Common myeloid progenitor, CD34-positive (primary cell): ENCODE data around the gene PROZ.

ENCODE experiments used
- CTCF ChIA-PET: fragments of 350-600 bp; sonication (Branson Sonifier 250); formaldehyde crosslinking; loops from one replicate; lab custom pipeline; 2021; ENCODE audit warnings: antibody characterized with exemption; lab: Charles Lee
- POLR2A ChIA-PET: fragments of 350-600 bp; sonication (Branson Sonifier 250); formaldehyde crosslinking; loops from one replicate; lab custom pipeline; 2021; ENCODE audit warnings: antibody characterized with exemption; lab: Charles Lee
- DNase-seq, 3 donors: peaks; one replicate each; pipeline versions ENCODE4 v3.0.0 to v3.0.0-alpha.2; 2013
- H3K27ac ChIP-seq, 2 experiments: 1 replicate in 1 of 2; 2 replicates in 1 of 2; pipeline ENCODE4 v1.7.0; 2013; ENCODE audit warnings: inconsistent platforms in 2 of 2, low read length in 2 of 2, mild to moderate bottlenecking in 2 of 2, low read depth in 1 of 2, moderate library complexity in 1 of 2; ENCODE audit not compliant: severe bottlenecking in 2 of 2, insufficient read depth in 1 of 2, poor library complexity in 1 of 2
- H3K27me3 ChIP-seq, 5 experiments: replicated peaks in 2 of 5; 1 replicate in 3 of 5; 2 replicates in 2 of 5; pipeline versions ENCODE4 v1.6.1 to v1.7.0; 2013; ENCODE audit warnings: low read length in 4 of 5, mild to moderate bottlenecking in 2 of 5, moderate library complexity in 2 of 5, inconsistent platforms in 1 of 5; ENCODE audit not compliant: insufficient read depth in 5 of 5, control insufficient read depth in 4 of 5
- H3K36me3 ChIP-seq, 4 experiments: 1 replicate in 2 of 4; 2 replicates in 2 of 4; pipeline versions ENCODE4 v1.6.1 to v1.7.0; 2013; ENCODE audit warnings: low read length in 3 of 4, control low read depth in 1 of 4, mild to moderate bottlenecking in 1 of 4; ENCODE audit not compliant: control insufficient read depth in 4 of 4, insufficient read depth in 4 of 4
- H3K4me1 ChIP-seq, 4 experiments: 1 replicate in 3 of 4; 2 replicates in 1 of 4; pipeline versions ENCODE4 v1.6.1 to v1.7.1; 2013; ENCODE audit warnings: low read length in 3 of 4, mild to moderate bottlenecking in 3 of 4, control low read depth in 1 of 4, inconsistent platforms in 1 of 4, moderate library complexity in 1 of 4; ENCODE audit not compliant: control insufficient read depth in 4 of 4, insufficient read depth in 4 of 4; ENCODE audit errors: control extremely low read depth in 1 of 4
- H3K4me3 ChIP-seq, 7 experiments: 1 replicate in 4 of 7; 2 replicates in 3 of 7; pipeline versions ENCODE4 v1.5.1 to v1.7.0; 2013; ENCODE audit warnings: mild to moderate bottlenecking in 7 of 7, low read length in 6 of 7, moderate library complexity in 6 of 7, inconsistent platforms in 2 of 7, low read depth in 2 of 7, control low read depth in 1 of 7; ENCODE audit not compliant: insufficient read depth in 4 of 7, control insufficient read depth in 1 of 7; ENCODE audit errors: extremely low read depth in 1 of 7
- H3K9me3 ChIP-seq, 5 experiments: 1 replicate in 4 of 5; 2 replicates in 1 of 5; pipeline versions ENCODE4 v1.6.1 to v1.7.1; 2013; ENCODE audit warnings: low read length in 4 of 5, mild to moderate bottlenecking in 2 of 5, inconsistent platforms in 1 of 5, low read depth in 1 of 5, moderate library complexity in 1 of 5; ENCODE audit not compliant: control insufficient read depth in 4 of 5, insufficient read depth in 2 of 5; ENCODE audit errors: control extremely low read depth in 1 of 5
- WGBS: methylation state at CpG from one replicate; pipeline ENCODE4 v1.1.5; 2013; ENCODE audit not compliant: insufficient coverage; 5-methylcytosine and 5-hydroxymethylcytosine counted together

PROZ gene

GRCh38 chr13:113121183-113121927, 37.1 kb upstream of the PROZ start:
- POLR2A ChIA-PET = no interaction called here

GRCh38 chr13:113121928-113122471, 36.4 kb upstream of the PROZ start:
- POLR2A ChIA-PET = no interaction called here
- H3K9me3 ChIP-seq = no peaks in the 10 kb centered on the region
- H3K27ac ChIP-seq = no peak overlapping the region
- WGBS = 89% methylated on average over 13 of the region's 16 CpGs
- no peak overlapping the region for H3K4me3 ChIP-seq
- H3K36me3 ChIP-seq = no peaks in the 10 kb centered on the region
- CTCF ChIA-PET = no interaction called here
- no peak for DNase-seq
- H3K4me1 ChIP-seq = no peaks in the 10 kb centered on the region
- peaks cover 0 to 3% (median 0%) of the 10 kb centered on the region in 5 experiments for H3K27me3 ChIP-seq

More at GRCh38 chr13:113121183-113121927, 37.1 kb upstream of the PROZ start:
- WGBS = 99% methylated on average over 23 of the region's 24 CpGs
- DNase-seq = no peak
- no peaks in the 10 kb centered on the region for H3K9me3 ChIP-seq
- H3K4me3 ChIP-seq = no peak overlapping the region
- no peak overlapping the region for H3K27ac ChIP-seq
- no peaks in the 10 kb centered on the region for H3K36me3 ChIP-seq
- no peaks in the 10 kb centered on the region for H3K4me1 ChIP-seq
- H3K27me3 ChIP-seq = peaks cover 0 to 2% (median 0%) of the 10 kb centered on the region in 5 experiments
- CTCF ChIA-PET = no interaction called here

DNA sequence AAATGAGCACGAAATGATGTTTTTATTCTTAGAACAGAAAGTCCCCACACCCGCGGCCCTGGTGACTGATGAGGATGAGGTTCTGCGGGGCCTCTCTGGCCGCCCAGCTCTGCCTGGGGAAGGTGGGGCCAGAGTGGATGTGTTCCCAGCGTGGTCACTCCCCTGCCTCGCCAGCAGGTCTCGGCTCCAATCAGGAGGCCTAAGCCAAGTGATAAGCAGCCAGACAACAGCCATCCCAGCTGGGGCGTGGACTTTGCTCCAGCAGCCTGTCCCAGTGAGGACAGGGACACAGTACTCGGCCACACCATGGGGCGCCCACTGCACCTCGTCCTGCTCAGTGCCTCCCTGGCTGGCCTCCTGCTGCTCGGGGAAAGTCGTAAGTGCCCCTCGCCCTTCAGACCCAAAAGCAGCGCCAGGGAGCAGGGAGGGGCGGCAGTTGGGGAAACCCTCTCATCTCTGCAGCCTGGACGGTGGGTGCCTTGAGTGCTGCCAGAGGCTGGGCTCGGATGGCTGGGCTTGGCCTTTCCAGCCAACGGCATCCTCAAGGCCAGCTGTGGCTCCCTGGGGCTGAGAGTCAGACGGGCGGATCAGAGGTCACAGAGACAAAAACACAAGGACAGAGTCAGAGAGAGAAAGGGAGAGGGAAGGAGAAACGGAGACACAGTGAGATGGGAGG, 35.8 kb upstream of the PROZ start, which contains the start of gene F10:
Gene F10 (plus strand): TSS at position 250 of the 676 bp plus-strand sequence. CDS start 57 bp downstream, at position 307.
- CTCF ChIA-PET = no interaction called here
- Histone ChIP-seq H3K4me3 (no peak within 1 kb of the TSS), H3K4me1 (no peaks in the 10 kb centered on the region), H3K9me3 (no peaks in the 10 kb centered on the region), H3K36me3 (no peaks in the 10 kb centered on the region), H3K27me3 (peaks cover 0 to 5% (median 0%) of the 10 kb centered on the region in 5 experiments), H3K27ac (no peak within 1 kb of the TSS)
- no peak for DNase-seq
- 85% methylated on average over 23 of the region's 23 CpGs for WGBS
- POLR2A ChIA-PET = no interaction called here

- H3K4me3 ChIP-seq = no peak overlapping the region
Observed at GRCh38 chr13:113123226-113124201, 34.9 kb upstream of the PROZ start.

GRCh38 chr13:113124211-113124970, 34.1 kb upstream of the PROZ start:
- 97% methylated on average over 19 of the region's 19 CpGs for WGBS
- POLR2A ChIA-PET = no interaction called here
- H3K27me3 ChIP-seq = peaks cover 0 to 18% (median 0%) of the 10 kb centered on the region in 5 experiments
- no peak overlapping the region for H3K4me3 ChIP-seq
- no peaks in the 10 kb centered on the region for H3K4me1 ChIP-seq
- H3K27ac ChIP-seq = no peak overlapping the region
- no peaks in the 10 kb centered on the region for H3K36me3 ChIP-seq
- CTCF ChIA-PET = no interaction called here
- DNase-seq = no peak
- H3K9me3 ChIP-seq = no peaks in the 10 kb centered on the region

More at GRCh38 chr13:113123226-113124201, 34.9 kb upstream of the PROZ start:
- no peak overlapping the region for H3K27ac ChIP-seq
- WGBS = 91% methylated on average over 23 of the region's 29 CpGs
- ChIA-PET POLR2A (no interaction called here), CTCF (no interaction called here)
- H3K36me3 ChIP-seq = no peaks in the 10 kb centered on the region
- H3K27me3 ChIP-seq = peaks cover 0 to 11% (median 0%) of the 10 kb centered on the region in 5 experiments
- H3K4me1 ChIP-seq = no peaks in the 10 kb centered on the region
- H3K9me3 ChIP-seq = no peaks in the 10 kb centered on the region
- DNase-seq = peak in 2 of 3 donors; percentile 24 to 35

DNA sequence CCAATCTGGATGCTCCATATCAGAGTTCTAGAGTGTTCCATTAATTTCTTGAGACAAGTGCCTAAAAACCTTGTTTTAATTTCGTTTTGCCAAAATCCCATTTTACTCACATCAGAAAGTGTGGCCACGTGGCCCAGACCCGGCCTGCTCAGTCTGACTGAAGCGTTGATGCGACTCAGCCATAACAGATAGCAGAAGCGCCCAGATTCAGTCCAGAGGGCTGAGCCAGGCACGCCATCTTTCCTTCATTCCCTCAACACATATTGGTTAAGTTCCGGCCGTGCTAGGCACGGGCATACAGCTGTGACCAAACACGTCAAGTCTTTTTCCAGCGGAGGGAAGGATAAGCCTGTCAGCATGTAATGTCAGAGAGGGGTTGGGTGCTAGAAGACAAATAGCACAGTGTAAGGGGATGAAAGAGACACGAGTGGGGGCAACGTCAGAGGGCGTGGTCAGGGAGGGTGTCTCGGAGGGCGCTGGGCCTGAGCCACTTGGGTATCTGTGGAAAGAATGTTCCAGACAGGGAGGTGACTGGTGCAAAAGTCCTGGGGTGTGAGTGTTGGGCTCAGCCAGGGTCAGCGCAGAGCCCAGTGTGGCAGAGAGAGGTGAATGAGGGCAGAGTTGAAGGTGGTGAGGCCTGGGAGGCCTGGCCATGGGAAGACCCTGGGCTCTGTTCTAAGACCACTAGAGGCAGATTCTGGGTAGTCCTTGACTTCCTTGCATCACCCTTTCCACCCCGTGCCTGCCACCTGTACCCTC, 32.8 kb upstream of the PROZ start:
- no peak overlapping the region for H3K27ac ChIP-seq
- peaks cover 0 to 31% (median 4%) of the 10 kb centered on the region in 5 experiments for H3K27me3 ChIP-seq
- 97% methylated on average over 18 of the region's 19 CpGs for WGBS
- no peaks in the 10 kb centered on the region for H3K36me3 ChIP-seq
- DNase-seq = no peak
- H3K4me3 ChIP-seq = no peak overlapping the region
- peaks cover 0 to 4% (median 0%) of the 10 kb centered on the region in 5 experiments for H3K9me3 ChIP-seq
- POLR2A ChIA-PET = no interaction called here
- H3K4me1 ChIP-seq = peaks cover 0 to 9% (median 4%) of the 10 kb centered on the region in 4 experiments
- CTCF ChIA-PET = no interaction called here
